ENCODE data around the gene BLACAT1.
"Not testable (repeated sequence)": the region's sequence is repeated elsewhere in the genome, so short reads cannot be mapped to it uniquely, and the experiment has no call there.

Gene BLACAT1

GRCh38 chr1:205484985-205485967, 29.4 kb upstream of the BLACAT1 start:
- peak; percentile 90 for DNase-seq (ENCODE audit: low spot score)

GRCh38 chr1:205483372-205483771, 27.5 kb upstream of the BLACAT1 start:
- no peak for DNase-seq (ENCODE audit: low spot score)

DNA sequence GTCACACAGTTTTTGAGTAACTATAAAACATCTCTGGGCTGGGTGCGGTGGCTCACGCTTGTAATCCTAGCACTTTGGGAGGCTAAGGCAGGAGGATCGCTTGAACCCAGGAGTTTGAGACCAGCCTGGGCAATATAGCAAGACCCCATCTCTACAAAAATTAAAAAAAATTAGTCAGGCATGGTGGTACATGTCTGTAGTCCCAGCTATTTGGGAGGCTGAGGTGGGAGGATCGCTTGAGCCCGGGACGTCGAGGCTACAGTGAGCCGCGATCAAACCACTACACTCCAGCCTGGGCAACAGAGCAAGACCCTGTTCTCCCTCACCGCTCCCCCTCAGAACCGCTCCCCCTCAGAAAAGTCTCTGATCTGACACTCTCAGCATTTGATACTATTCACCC, 26.7 kb upstream of the BLACAT1 start:
- not testable (repeated sequence) for DNase-seq (ENCODE audit: low spot score)

GRCh38 chr1:205481629-205482151, 25.8 kb upstream of the BLACAT1 start:
- peak; percentile 51 for DNase-seq (ENCODE audit: low spot score)

GRCh38 chr1:205481218-205481617, 25.4 kb upstream of the BLACAT1 start:
- no peak for DNase-seq (ENCODE audit: low spot score)

DNA sequence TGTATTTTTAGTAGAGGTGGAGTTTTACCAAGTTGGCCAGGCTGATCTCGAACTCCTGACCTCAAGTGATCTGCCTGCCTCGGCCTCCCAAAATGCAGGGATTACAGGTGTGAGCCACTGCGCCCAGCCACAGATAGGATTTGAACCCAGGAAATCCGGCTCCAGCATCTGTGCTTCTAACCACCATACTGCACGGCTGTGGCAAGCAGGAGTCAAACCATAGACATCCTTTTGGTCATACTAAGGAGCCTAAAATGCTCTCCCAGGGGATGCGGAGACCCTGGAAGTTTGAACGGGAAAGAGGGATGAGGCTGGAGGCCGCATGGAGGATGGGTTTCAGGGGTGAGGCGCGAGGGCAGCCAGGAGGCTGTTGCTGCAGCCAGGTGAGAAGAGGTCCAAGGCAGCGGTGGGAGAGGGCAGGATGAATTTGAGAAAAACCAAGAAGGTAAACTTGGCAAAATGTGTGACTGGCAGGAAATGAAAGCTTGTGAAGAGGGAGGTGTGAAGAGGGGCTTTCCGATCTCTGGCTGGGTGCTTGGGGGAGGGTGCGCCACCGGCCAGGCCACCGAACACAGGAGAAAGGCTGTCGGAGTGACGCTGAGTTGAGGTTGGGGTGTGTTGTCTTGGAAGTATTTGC, 24.6 kb upstream of the BLACAT1 start:
- no peak for DNase-seq (ENCODE audit: low spot score)

- not testable (repeated sequence) for DNase-seq (ENCODE audit: low spot score)
Measured at GRCh38 chr1:205478985-205479384, 23.1 kb upstream of the BLACAT1 start.

DNA sequence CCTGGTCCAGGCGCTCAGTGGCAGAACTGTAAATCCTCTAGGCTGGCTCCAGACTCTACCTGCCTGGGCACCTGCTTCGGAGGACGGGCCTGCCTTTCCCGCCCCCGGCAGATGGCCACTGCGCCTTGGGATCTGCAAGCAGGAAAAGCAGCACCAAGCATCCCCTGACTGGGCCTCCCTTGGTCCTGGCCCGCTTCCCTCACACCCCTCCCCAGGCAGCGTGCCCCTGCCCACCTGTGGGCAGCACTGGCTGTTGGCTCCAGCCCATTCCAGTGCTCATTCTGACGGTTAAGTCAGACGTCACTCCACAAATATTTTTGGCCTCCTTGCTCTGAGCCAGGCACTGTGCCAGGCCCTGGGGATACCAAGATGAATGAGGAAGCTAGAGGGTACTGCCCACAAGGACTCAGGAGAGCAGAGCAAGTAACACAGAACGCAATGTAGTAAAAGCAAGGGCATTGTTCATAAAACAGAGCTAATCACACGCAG, 22.0 kb upstream of the BLACAT1 start:
- DNase-seq (ENCODE audit: low spot score): no peak

DNA sequence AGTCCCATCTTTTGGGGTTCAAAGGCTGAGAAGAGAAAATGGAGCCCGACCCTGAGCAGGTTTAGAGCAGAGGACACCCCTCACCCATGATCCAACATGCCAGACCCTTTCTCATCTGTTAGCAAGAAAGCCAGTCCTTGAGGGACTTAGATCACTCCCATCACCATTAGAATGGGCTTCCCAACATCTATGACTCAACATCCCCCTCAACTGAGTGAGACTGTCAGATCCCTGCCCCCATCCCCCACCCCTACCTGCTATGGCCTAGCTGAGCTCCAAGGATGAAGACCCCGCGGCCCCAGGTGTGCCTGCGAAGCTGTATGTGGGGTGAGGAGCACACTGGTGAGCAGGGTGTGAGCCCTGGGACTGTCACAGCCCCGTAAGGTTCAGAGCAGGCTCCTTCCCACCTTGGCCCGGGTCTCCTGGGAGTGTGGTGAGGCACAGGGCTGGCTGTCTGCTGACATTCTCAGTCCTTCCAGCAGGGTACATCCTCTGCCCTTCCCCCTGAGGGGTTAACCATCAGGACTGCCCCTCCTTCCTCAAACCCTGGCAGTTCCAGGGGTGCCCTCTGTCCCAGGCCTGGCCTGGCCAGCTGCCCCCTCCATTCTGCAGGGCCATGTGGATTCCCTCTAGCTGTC, 21.4 kb upstream of the BLACAT1 start:
- no peak for DNase-seq (ENCODE audit: low spot score)

GRCh38 chr1:205476648-205477047, 20.8 kb upstream of the BLACAT1 start:
- no peak for DNase-seq (ENCODE audit: low spot score)

DNA sequence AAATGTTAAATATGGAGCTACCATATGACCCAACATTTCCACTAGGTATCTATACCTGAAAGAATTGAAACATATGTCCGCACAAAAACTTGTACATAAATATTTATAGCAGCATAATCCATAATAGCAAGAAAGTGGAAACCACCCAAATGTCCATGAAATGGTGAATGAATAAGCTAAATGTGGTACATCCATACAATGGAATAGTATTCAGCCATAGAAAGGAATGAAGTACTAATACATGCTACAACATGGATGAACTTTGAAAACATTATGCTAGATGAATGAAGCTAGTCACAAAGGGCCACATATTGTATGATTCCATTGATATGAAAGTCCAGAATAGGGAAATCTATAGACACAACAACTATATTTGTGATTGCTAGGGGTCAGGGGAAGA, 20.0 kb upstream of the BLACAT1 start:
- DNase-seq (ENCODE audit: low spot score): no peak

DNA sequence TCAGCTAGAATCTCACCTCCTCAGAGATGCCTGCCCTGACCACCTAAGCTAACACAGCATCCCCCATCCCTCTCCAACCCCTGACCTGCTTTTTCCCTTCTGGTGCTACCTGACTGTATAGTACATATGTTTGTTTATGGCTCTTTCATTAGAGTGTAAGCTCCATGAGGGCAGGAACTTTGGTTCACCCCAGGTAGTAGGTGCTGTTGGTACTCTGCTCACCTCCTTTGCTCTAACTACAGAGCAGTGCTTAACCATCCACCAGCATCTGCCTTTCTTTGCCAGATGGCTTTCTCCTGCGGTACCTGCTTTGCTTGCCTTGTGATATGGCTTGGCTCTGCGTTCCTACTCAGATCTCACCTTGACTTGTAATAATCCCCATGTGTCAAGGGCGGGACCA, 18.7 kb upstream of the BLACAT1 start:
- DNase-seq (ENCODE audit: low spot score): no peak

GRCh38 chr1:205473966-205474365, 18.1 kb upstream of the BLACAT1 start:
- no peak for DNase-seq (ENCODE audit: low spot score)

- no peak for DNase-seq (ENCODE audit: low spot score)
Measured at GRCh38 chr1:205473475-205473874, 17.6 kb upstream of the BLACAT1 start.

GRCh38 chr1:205472737-205473441, 17.0 kb upstream of the BLACAT1 start:
- no peak for DNase-seq (ENCODE audit: low spot score)

GRCh38 chr1:205470131-205470530, 14.3 kb upstream of the BLACAT1 start:
- no peak for DNase-seq (ENCODE audit: low spot score)

DNA sequence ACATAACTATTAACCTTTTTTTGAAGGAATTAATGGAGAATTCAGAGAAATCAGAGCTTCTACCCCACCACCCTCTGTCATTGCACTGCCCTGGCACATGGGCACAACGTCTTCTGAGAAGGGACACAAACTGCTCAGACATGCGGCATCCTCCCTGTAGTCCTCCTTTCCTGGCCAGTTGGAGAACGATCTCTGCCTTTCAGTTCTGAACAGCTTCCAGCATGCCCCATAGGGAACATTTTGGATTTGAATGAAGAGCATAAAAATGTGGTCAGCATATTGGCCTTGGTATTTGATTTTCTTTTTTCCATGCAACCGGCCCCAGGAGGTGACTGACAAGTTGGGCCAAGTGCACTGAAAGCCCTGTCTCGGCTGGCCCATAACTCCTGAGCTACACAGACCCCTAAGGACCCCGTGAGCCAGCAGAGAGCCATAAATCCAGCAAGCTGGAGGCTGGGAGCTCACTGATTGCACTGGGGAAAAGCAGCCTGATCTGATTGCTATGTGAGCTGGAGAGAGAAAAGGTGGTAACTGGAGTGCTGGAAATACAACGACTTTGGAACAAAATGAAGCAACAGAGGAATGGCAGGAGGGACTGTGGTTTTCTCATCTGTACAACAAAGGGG, 10.9 kb upstream of the BLACAT1 start:
- DNase-seq (ENCODE audit: low spot score): no peak

DNA sequence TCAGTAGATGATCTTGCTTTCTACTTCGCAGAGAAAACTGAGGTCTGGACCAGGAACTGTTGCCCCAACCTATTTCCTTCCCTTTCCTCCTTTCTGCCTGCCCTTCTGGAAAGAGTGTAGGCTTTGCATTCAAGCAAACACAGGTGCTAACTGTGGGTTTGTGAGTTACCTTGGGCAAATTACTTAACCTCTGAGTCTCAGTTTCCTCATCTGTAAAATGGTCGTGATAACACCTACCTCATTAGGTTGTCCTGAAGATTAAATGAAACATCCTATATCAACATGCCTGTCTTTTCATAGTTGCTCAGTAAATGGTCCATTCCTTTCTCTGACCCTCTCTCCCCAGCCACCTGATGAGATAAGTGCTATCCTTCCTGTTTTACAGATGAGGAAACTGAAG, 9.5 kb upstream of the BLACAT1 start:
- DNase-seq (ENCODE audit: low spot score): no peak

DNA sequence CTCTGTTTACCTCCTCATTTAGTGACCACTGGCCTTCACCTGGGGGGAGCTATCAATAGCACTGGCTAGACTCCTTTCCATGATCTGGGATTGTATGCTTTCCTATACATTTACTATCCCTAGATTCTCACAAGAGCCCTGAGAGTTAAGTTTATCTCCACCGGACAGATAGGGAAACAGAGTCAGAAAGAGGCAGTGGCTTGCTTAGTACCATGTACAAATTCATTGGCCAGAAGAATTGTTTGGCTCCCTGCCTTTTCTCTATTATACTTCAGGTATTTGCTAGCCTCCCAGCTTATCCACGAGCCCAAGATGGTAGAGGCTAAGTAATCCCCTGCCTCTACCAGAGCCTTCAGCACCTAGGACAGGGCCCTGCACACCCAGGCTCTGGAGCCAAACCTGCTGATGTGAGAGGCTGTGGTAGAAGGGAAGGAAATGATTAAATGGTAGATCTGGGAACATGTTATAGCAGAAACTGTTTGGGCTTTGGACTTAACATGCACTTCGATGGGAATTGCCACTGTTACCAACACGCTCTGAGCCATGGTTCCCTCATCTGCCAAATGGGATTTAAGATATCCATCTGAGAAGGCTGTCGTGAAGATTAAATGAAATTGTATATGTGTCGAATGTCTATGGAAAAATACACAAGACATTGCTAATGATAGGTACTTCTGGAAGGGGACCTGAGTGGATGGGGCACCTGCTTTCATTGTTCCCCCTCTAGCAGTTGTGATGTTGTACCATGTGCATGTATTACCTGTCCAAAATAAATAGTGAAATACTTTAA, 3.1 kb upstream of the BLACAT1 start:
- DNase-seq (ENCODE audit: low spot score): no peak

Measured in SW480 (cell line).